GM12878 (cell line): ENCODE measurements around the gene GRB10.

Source experiments
- CEBPB ChIP-seq, 2 experiments: fragments of 150-350 bp in 1 of 2; IDR thresholded peaks; 2 replicates each; pipeline ENCODE4 v1.6.1; 2012 to 2014; ENCODE audit warnings: low read depth in 2 of 2, low read length in 2 of 2, borderline replicate concordance in 1 of 2, inconsistent platforms in 1 of 2
- ESRRA ChIP-seq: IDR thresholded peaks from 2 replicates; pipeline ENCODE4 v1.6.1; 2012; ENCODE audit warnings: mild to moderate bottlenecking, low read length, improper control_type of control experiment
- MXI1 ChIP-seq: fragments of 150-350 bp; IDR thresholded peaks from 2 replicates; pipeline ENCODE4 v1.6.1; 2011; ENCODE audit warnings: low read depth, mild to moderate bottlenecking, inconsistent platforms, low read length, improper control_type of control experiment
- POLR2A ChIP-seq: IDR thresholded peaks from 2 replicates; pipeline ENCODE4 v1.6.1; 2011; ENCODE audit warnings: low read depth, mild to moderate bottlenecking, low read length
- TCF7 ChIP-seq: IDR thresholded peaks from 2 replicates; pipeline ENCODE4 v1.6.1; 2014; ENCODE audit warnings: antibody characterized with exemption, borderline replicate concordance
- ZNF274 ChIP-seq: IDR thresholded peaks from one replicate; pipeline ENCODE4 v1.8.0; 2011; ENCODE audit not compliant: insufficient read length, insufficient read depth
- ZSCAN29 ChIP-seq: fragments of 450-650 bp; IDR thresholded peaks from 2 replicates; pipeline ENCODE4 v1.6.1; 2017; ENCODE audit warnings: mild to moderate bottlenecking, moderate library complexity
- TF ChIP-seq, protein P1 (sequence below): IDR thresholded peaks from 2 replicates; pipeline ENCODE4 v1.6.1; 2012; ENCODE audit warnings: mild to moderate bottlenecking, low read depth, low read length
- TF ChIP-seq, protein P2 (sequence below): IDR thresholded peaks from 2 replicates; pipeline ENCODE4 v1.6.1; 2011; ENCODE audit warnings: low read depth, mild to moderate bottlenecking, low read length, moderate library complexity, borderline replicate concordance; ENCODE audit errors: extremely low read depth

DNA sequence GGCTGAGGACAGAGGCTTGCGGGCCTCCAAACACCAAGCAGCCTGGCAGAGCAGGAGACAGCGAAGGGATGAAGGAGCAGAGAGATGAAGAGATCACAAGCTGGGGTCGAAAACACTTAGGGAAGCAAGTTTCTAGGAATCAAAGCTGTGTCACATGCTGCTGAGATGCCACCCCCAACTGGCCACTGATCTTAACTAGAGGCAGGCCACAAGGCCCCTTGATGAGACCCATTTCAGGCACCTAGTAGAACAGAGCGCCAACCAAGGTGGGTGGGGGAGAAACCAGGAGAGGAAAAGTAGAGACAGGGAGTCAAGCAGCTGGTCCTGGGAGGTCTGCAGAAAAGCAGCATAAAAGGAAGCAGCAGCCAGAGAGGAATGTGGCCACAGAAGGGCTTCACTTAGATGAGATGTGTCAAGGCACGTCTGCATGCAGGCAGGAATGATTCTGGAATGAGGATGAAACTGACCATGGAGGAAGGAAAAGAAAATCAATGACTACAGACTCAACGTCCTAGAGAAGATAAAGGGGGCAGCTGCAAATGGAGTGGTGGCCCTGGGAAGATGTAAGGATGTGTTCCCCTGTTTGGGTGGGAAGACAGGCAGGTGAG lies 132.5 kb downstream of the GRB10 start:
- TF ChIP-seq ESRRA: no peak
- TF ChIP-seq ZNF274: no peak
- TF ChIP-seq, protein P1, sequence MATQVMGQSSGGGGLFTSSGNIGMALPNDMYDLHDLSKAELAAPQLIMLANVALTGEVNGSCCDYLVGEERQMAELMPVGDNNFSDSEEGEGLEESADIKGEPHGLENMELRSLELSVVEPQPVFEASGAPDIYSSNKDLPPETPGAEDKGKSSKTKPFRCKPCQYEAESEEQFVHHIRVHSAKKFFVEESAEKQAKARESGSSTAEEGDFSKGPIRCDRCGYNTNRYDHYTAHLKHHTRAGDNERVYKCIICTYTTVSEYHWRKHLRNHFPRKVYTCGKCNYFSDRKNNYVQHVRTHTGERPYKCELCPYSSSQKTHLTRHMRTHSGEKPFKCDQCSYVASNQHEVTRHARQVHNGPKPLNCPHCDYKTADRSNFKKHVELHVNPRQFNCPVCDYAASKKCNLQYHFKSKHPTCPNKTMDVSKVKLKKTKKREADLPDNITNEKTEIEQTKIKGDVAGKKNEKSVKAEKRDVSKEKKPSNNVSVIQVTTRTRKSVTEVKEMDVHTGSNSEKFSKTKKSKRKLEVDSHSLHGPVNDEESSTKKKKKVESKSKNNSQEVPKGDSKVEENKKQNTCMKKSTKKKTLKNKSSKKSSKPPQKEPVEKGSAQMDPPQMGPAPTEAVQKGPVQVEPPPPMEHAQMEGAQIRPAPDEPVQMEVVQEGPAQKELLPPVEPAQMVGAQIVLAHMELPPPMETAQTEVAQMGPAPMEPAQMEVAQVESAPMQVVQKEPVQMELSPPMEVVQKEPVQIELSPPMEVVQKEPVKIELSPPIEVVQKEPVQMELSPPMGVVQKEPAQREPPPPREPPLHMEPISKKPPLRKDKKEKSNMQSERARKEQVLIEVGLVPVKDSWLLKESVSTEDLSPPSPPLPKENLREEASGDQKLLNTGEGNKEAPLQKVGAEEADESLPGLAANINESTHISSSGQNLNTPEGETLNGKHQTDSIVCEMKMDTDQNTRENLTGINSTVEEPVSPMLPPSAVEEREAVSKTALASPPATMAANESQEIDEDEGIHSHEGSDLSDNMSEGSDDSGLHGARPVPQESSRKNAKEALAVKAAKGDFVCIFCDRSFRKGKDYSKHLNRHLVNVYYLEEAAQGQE: no peak
- no peak for TF ChIP-seq CEBPB (IDR thresholded peaks at IDR 0.05; ENCODE audit: borderline replicate concordance in 1 of 2, low read depth in 2 of 2, low read length in 2 of 2)
- TF ChIP-seq POLR2A: no peak
- TF ChIP-seq ZSCAN29: no peak
- TF ChIP-seq, protein P2, sequence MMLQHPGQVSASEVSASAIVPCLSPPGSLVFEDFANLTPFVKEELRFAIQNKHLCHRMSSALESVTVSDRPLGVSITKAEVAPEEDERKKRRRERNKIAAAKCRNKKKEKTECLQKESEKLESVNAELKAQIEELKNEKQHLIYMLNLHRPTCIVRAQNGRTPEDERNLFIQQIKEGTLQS: no peak
- no peak for TF ChIP-seq MXI1
- TF ChIP-seq TCF7: no peak
